HepG2 (cell line): Measurements from ENCODE around the gene TMCC2. TPM values are rescaled to one million over a fixed set of nuclear protein-coding genes. Genes with fewer than 3 reads are reported as not detected.

Experiments
- AGO1 ChIP-seq: fragments of 200-400 bp; formaldehyde crosslinking; IDR thresholded peaks from 2 replicates; pipeline ENCODE4 v1.6.1; 2017; ENCODE audit warnings: mild to moderate bottlenecking, low read depth, low read length, moderate library complexity; ENCODE audit not compliant: poor library complexity, severe bottlenecking
- ISL2 ChIP-seq: sonication (generic); formaldehyde crosslinking; IDR thresholded peaks from 2 replicates; pipeline ENCODE4 v1.5.0; 2020; ENCODE audit warnings: missing genetic modification reagents
- JDP2 ChIP-seq: sonication (generic); formaldehyde crosslinking; IDR thresholded peaks from 2 replicates; pipeline ENCODE4 v1.8.1; 2022; ENCODE audit warnings: missing genetic modification reagents, borderline replicate concordance
- MAZ ChIP-seq, 2 experiments: sonication (generic) in 1 of 2; formaldehyde crosslinking in 1 of 2; IDR thresholded peaks; 2 replicates each; pipeline versions ENCODE4 v1.5.0 to v1.6.1; 2012 to 2020; ENCODE audit warnings: low read depth in 2 of 2, mild to moderate bottlenecking in 2 of 2, borderline replicate concordance in 1 of 2, improper control_type of control experiment in 1 of 2, low read length in 1 of 2, missing genetic modification reagents in 1 of 2, moderate library complexity in 1 of 2
- MTA1 ChIP-seq: sonication (generic); formaldehyde crosslinking; IDR thresholded peaks from 2 replicates; pipeline ENCODE4 v1.4.0; 2020; ENCODE audit warnings: missing genetic modification reagents, mild to moderate bottlenecking, borderline replicate concordance
- NFKBIZ ChIP-seq: IDR thresholded peaks from 2 replicates; pipeline ENCODE4 v1.6.1; 2018; ENCODE audit warnings: missing genetic modification reagents, missing compliant biosample characterization
- NFYC ChIP-seq: IDR thresholded peaks from 2 replicates; pipeline ENCODE4 v1.6.1; 2016; ENCODE audit warnings: missing genetic modification reagents, missing compliant biosample characterization
- REPIN1 ChIP-seq: sonication (generic); formaldehyde crosslinking; IDR thresholded peaks from 2 replicates; pipeline ENCODE4 v1.8.0; 2022; ENCODE audit warnings: missing genetic modification reagents, low read depth, mild to moderate bottlenecking, borderline replicate concordance
- TOE1 ChIP-seq: sonication (generic); formaldehyde crosslinking; IDR thresholded peaks from 2 replicates; pipeline ENCODE4 v1.4.0; 2020; ENCODE audit warnings: mild to moderate bottlenecking, missing genetic modification reagents
- ZBTB7B ChIP-seq: sonication (generic); formaldehyde crosslinking; IDR thresholded peaks from 2 replicates; pipeline ENCODE4 v1.4.0; 2020; ENCODE audit warnings: missing genetic modification reagents
- ZKSCAN5 ChIP-seq: sonication (generic); formaldehyde crosslinking; IDR thresholded peaks from 2 replicates; pipeline ENCODE4 v1.5.1; 2020; ENCODE audit warnings: mild to moderate bottlenecking, missing genetic modification reagents
- ZNF160 ChIP-seq: sonication (generic); formaldehyde crosslinking; IDR thresholded peaks from 2 replicates; pipeline ENCODE4 v1.8.0; 2022; ENCODE audit warnings: mild to moderate bottlenecking, inconsistent platforms, missing genetic modification reagents
- ZNF260 ChIP-seq: sonication (generic); formaldehyde crosslinking; IDR thresholded peaks from 2 replicates; pipeline ENCODE4 v1.4.0; 2020; ENCODE audit warnings: missing genetic modification reagents, low read depth, mild to moderate bottlenecking, borderline replicate concordance
- ZNF747 ChIP-seq: sonication (generic); formaldehyde crosslinking; IDR thresholded peaks from 2 replicates; pipeline ENCODE4 v1.8.1; 2023; ENCODE audit warnings: missing genetic modification reagents, mild to moderate bottlenecking, borderline replicate concordance
- polyA plus RNA-seq, 8 experiments: library from polyadenylated mRNA; depleted of rRNA in 3 of 8; stranded (reverse) in 7 of 8; unstranded in 1 of 8; fragments of >200 nt; fragmentation: Illumina TruSeq in 4 of 8; extraction: Trizol in 4 of 8; gene quantifications; 2 replicates each; pipeline versions ENCODE4 v1.2.1 to v1.2.3, GENCODE V29; 2011 to 2016; ENCODE audit warnings: low read depth in 4 of 8, missing spikeins in 1 of 8, mixed read lengths in 1 of 8; ENCODE audit not compliant: insufficient read depth in 1 of 8
- total RNA-seq, 5 experiments: library from RNA; depleted of rRNA; stranded (reverse); fragments of >200 nt; fragmentation: Illumina TruSeq; extraction: Trizol; gene quantifications; 2 replicates each; pipeline ENCODE4 v1.2.3, GENCODE V29; 2016; ENCODE audit warnings: low read depth in 1 of 5
- TF ChIP-seq, protein P1 (sequence below): sonication (generic); formaldehyde crosslinking; IDR thresholded peaks from 2 replicates; pipeline ENCODE4 v1.4.0; 2020; ENCODE audit warnings: missing genetic modification reagents, borderline replicate concordance
- TF ChIP-seq, protein P2 (sequence below): sonication (generic); formaldehyde crosslinking; IDR thresholded peaks from 2 replicates; pipeline ENCODE4 v1.8.0; 2022; ENCODE audit warnings: low read depth, missing genetic modification reagents
- TF ChIP-seq, protein P3 (sequence below): sonication (generic); formaldehyde crosslinking; IDR thresholded peaks from 2 replicates; pipeline ENCODE4 v1.8.1; 2022; ENCODE audit warnings: mild to moderate bottlenecking, missing genetic modification reagents
- TF ChIP-seq, protein P4 (sequence below): sonication (generic); formaldehyde crosslinking; IDR thresholded peaks from 2 replicates; pipeline ENCODE4 v1.5.0; 2020; ENCODE audit warnings: missing genetic modification reagents, mild to moderate bottlenecking, borderline replicate concordance
- TF ChIP-seq, protein P5 (sequence below): IDR thresholded peaks from 2 replicates; pipeline ENCODE4 v1.6.1; 2016; ENCODE audit warnings: mild to moderate bottlenecking

TMCC2 gene
- total and polyA plus RNA-seq, 2 of the 13 experiments (the other 11 are each of a cell fraction or from before 2014, with no cell fraction given), result 0.12 to 0.24 TPM

DNA sequence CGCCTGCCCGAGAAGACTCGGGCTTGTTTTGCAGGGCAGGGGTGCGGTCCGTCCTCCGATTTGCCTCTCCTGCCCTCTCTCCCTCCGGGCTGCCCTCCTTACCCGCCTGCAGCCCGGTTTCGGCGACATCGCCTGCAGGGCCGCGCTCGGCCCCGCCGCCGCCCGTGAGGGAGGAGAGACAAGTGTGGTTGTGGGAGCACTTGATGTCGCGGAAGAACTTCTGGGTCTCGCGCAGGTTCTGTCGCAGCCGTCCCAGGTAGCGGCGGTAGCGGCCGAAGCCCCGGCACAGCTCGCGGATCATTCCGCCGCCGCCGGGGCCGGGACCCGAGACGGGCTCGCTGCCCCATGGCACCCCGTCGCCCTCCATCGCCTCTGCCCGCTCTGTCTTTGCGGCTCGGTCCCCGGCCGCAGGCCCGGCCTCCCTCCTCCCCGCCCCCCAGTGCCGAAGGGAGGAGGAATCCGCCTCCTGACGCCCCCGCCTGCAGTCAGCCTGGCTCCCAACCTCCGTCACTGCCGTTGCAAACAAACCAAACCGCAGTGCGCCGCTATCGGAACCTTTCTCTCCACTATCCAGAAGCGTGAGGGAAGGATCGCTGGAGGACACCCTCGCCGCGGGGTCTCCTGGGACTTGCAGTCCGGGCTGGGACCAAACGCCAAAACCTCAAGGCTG is 16.4 kb upstream of the TMCC2 start, which contains the start of gene DSTYK (continued):
- TF ChIP-seq AGO1 (no peak), REPIN1 (CRISPR knock-in tag) (peak; percentile 75), ZNF260 (CRISPR knock-in tag) (0 out of 2 replicates have a peak, but pooled peaks have one; percentile 70), MAZ (IDR thresholded peaks at IDR 0.05; ENCODE audit: borderline replicate concordance, low read depth, low read length) (peak; percentile 75), MAZ (CRISPR knock-in tag; IDR thresholded peaks at IDR 0.05; ENCODE audit: low read depth) (peak; percentile 87), ZKSCAN5 (CRISPR knock-in tag) (no peak), ZNF160 (CRISPR knock-in tag) (no peak), TOE1 (no peak; the same call in 1 of the 2 replicates), ZNF747 (CRISPR knock-in tag) (peak; percentile 46; the same call in 1 of the 2 replicates), JDP2 (CRISPR knock-in tag) (peak; percentile 49; the same call in 1 of the 2 replicates), ZBTB7B (CRISPR knock-in tag) (peak; percentile 70; the same call in 1 of the 2 replicates), ISL2 (CRISPR knock-in tag) (peak; percentile 67; the same call in 1 of the 2 replicates), NFKBIZ (CRISPR knock-in tag) (peak; percentile 70), NFYC (CRISPR knock-in tag) (peak; percentile 34; the same call in 1 of the 2 replicates), MTA1 (CRISPR knock-in tag) (peak; percentile 84)
- TF ChIP-seq, protein P1, sequence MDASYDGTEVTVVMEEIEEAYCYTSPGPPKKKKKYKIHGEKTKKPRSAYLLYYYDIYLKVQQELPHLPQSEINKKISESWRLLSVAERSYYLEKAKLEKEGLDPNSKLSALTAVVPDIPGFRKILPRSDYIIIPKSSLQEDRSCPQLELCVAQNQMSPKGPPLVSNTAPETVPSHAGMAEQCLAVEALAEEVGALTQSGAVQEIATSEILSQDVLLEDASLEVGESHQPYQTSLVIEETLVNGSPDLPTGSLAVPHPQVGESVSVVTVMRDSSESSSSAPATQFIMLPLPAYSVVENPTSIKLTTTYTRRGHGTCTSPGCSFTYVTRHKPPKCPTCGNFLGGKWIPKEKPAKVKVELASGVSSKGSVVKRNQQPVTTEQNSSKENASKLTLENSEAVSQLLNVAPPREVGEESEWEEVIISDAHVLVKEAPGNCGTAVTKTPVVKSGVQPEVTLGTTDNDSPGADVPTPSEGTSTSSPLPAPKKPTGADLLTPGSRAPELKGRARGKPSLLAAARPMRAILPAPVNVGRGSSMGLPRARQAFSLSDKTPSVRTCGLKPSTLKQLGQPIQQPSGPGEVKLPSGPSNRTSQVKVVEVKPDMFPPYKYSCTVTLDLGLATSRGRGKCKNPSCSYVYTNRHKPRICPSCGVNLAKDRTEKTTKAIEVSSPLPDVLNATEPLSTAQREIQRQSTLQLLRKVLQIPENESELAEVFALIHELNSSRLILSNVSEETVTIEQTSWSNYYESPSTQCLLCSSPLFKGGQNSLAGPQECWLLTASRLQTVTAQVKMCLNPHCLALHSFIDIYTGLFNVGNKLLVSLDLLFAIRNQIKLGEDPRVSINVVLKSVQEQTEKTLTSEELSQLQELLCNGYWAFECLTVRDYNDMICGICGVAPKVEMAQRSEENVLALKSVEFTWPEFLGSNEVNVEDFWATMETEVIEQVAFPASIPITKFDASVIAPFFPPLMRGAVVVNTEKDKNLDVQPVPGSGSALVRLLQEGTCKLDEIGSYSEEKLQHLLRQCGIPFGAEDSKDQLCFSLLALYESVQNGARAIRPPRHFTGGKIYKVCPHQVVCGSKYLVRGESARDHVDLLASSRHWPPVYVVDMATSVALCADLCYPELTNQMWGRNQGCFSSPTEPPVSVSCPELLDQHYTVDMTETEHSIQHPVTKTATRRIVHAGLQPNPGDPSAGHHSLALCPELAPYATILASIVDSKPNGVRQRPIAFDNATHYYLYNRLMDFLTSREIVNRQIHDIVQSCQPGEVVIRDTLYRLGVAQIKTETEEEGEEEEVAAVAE (CRISPR knock-in tag), result peak; percentile 83; the same call in 1 of the 2 replicates
- TF ChIP-seq, protein P2, sequence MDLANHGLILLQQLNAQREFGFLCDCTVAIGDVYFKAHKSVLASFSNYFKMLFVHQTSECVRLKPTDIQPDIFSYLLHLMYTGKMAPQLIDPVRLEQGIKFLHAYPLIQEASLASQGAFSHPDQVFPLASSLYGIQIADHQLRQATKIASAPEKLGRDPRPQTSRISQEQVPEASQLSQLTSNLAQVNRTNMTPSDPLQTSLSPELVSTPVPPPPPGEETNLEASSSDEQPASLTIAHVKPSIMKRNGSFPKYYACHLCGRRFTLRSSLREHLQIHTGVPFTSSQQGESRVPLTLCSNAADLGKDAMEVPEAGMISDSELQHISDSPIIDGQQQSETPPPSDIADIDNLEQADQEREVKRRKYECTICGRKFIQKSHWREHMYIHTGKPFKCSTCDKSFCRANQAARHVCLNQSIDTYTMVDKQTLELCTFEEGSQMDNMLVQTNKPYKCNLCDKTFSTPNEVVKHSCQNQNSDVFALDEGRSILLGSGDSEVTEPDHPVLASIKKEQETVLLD (CRISPR knock-in tag), result peak; percentile 55
- TF ChIP-seq, protein P3, sequence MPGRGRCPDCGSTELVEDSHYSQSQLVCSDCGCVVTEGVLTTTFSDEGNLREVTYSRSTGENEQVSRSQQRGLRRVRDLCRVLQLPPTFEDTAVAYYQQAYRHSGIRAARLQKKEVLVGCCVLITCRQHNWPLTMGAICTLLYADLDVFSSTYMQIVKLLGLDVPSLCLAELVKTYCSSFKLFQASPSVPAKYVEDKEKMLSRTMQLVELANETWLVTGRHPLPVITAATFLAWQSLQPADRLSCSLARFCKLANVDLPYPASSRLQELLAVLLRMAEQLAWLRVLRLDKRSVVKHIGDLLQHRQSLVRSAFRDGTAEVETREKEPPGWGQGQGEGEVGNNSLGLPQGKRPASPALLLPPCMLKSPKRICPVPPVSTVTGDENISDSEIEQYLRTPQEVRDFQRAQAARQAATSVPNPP, result peak; percentile 85
- TF ChIP-seq, protein P4, sequence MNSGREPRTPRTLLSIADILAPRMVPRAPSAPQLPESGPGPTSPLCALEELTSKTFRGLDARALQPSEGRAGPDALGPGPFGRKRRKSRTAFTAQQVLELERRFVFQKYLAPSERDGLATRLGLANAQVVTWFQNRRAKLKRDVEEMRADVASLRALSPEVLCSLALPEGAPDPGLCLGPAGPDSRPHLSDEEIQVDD (CRISPR knock-in tag), result no peak
- TF ChIP-seq, protein P5, sequence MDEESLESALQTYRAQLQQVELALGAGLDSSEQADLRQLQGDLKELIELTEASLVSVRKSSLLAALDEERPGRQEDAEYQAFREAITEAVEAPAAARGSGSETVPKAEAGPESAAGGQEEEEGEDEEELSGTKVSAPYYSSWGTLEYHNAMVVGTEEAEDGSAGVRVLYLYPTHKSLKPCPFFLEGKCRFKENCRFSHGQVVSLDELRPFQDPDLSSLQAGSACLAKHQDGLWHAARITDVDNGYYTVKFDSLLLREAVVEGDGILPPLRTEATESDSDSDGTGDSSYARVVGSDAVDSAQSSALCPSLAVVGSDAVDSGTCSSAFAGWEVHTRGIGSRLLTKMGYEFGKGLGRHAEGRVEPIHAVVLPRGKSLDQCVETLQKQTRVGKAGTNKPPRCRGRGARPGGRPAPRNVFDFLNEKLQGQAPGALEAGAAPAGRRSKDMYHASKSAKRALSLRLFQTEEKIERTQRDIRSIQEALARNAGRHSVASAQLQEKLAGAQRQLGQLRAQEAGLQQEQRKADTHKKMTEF (CRISPR knock-in tag), result peak; percentile 98
